B cell (primary cell): Measurements from ENCODE around the gene ADRA2A. TPM values are rescaled to one million over a fixed set of nuclear protein-coding genes. Genes with fewer than 3 reads are reported as not detected.

Experiments
- ATAC-seq: fragments of 200-7000 bp; cut with Tn5 transposase; one replicate; pipeline ENCODE4 v1.10.0; 2021; ENCODE audit warnings: low read depth, mild to moderate bottlenecking, moderate number of reproducible peaks, moderate library complexity
- CTCF ChIA-PET: fragments of 350-600 bp; sonication (Branson Sonifier 250); formaldehyde crosslinking; loops from one replicate; lab custom pipeline; 2021; ENCODE audit warnings: antibody characterized with exemption, inconsistent platforms; lab: Charles Lee
- POLR2A ChIA-PET: fragments of 350-600 bp; sonication (Branson Sonifier 250); formaldehyde crosslinking; loops from one replicate; lab custom pipeline; 2021; ENCODE audit warnings: antibody characterized with exemption; lab: Charles Lee
- DNase-seq: peaks from one replicate; pipeline ENCODE4 v3.0.0; 2013
- H2AFZ ChIP-seq: 2 replicates; pipeline ENCODE4 v1.6.1; 2012; ENCODE audit warnings: mild to moderate bottlenecking, low read depth, low read length; ENCODE audit not compliant: insufficient read depth, poor library complexity, severe bottlenecking
- H3K27ac ChIP-seq, 2 donors: 1 replicate in 1 of 2; 2 replicates in 1 of 2; pipeline ENCODE4 v1.5.1; 2012 to 2013; ENCODE audit warnings: low read length in 2 of 2, mild to moderate bottlenecking in 2 of 2, moderate library complexity in 1 of 2
- H3K27me3 ChIP-seq, 4 experiments: fragments of 200-600 bp in 1 of 4; sonication (generic) in 1 of 4; replicated peaks in 1 of 4; 1 replicate in 2 of 4; 2 replicates in 2 of 4; pipeline versions ENCODE4 v1.6.1 to v1.7.0; 2013 to 2016; ENCODE audit warnings: low read length in 3 of 4, mild to moderate bottlenecking in 2 of 4, mixed read lengths in 1 of 4, moderate library complexity in 1 of 4; ENCODE audit not compliant: insufficient read depth in 4 of 4, control insufficient read depth in 3 of 4; ENCODE audit errors: control extremely low read depth in 1 of 4
- H3K36me3 ChIP-seq, 2 experiments: replicated peaks in 1 of 2; 1 replicate in 1 of 2; 2 replicates in 1 of 2; pipeline versions ENCODE4 v1.6.1 to v1.7.1; 2013; ENCODE audit warnings: low read length in 1 of 2; ENCODE audit not compliant: insufficient read depth in 2 of 2, control insufficient read depth in 1 of 2; ENCODE audit errors: control extremely low read depth in 1 of 2, extremely low read depth in 1 of 2
- H3K4me1 ChIP-seq, 2 donors: fragments of 200-600 bp in 1 of 2; sonication (generic) in 1 of 2; 1 replicate in 1 of 2; 2 replicates in 1 of 2; pipeline versions ENCODE4 v1.5.1 to v1.6.1; 2013 to 2017; ENCODE audit warnings: low read length in 2 of 2; ENCODE audit not compliant: control insufficient read depth in 2 of 2, insufficient read depth in 2 of 2
- H3K4me2 ChIP-seq: replicated peaks from 2 replicates; pipeline ENCODE3; 2012; ENCODE audit warnings: mild to moderate bottlenecking, low read depth, low read length; ENCODE audit not compliant: poor library complexity, severe bottlenecking
- H3K4me3 ChIP-seq, 5 experiments: fragments of 200-600 bp in 1 of 5; sonication (generic) in 1 of 5; 1 replicate in 3 of 5; 2 replicates in 2 of 5; pipeline versions ENCODE4 v1.5.1 to v1.7.0; 2011 to 2016; ENCODE audit warnings: low read length in 4 of 5, mild to moderate bottlenecking in 4 of 5, low read depth in 2 of 5, control low read depth in 1 of 5, moderate library complexity in 1 of 5; ENCODE audit not compliant: insufficient read depth in 1 of 5; ENCODE audit errors: control extremely low read depth in 1 of 5, extremely low read depth in 1 of 5
- H3K79me2 ChIP-seq: fragments of 200-600 bp; sonication (generic); one replicate; pipeline ENCODE4 v1.6.0; 2016; ENCODE audit warnings: low read length; ENCODE audit not compliant: control insufficient read depth, insufficient read depth
- H3K9ac ChIP-seq: fragments of 200-600 bp; sonication (generic); 2 replicates; pipeline ENCODE4 v1.6.1; 2017; ENCODE audit warnings: mild to moderate bottlenecking, low read length, moderate library complexity
- H3K9me3 ChIP-seq, 3 donors: one replicate each; pipeline versions ENCODE4 v1.6.1 to v1.7.1; 2013; ENCODE audit warnings: low read length in 2 of 3; ENCODE audit not compliant: control insufficient read depth in 2 of 3, insufficient read depth in 1 of 3; ENCODE audit errors: control extremely low read depth in 1 of 3
- H4K20me1 ChIP-seq: 2 replicates; pipeline ENCODE4 v1.6.0; 2012; ENCODE audit warnings: mild to moderate bottlenecking, low read length; ENCODE audit not compliant: insufficient read depth, control insufficient read depth, poor library complexity, severe bottlenecking
- H3K27ac Mint-ChIP-seq: one replicate; pipeline ENCODE4 v1.8.0; 2021; ENCODE audit warnings: mixed read lengths
- H3K27me3 Mint-ChIP-seq: one replicate; pipeline ENCODE4 v1.8.0; 2021; ENCODE audit warnings: mixed read lengths
- H3K4me1 Mint-ChIP-seq: one replicate; pipeline ENCODE4 v1.8.0; 2021; ENCODE audit warnings: mixed read lengths
- H3K4me3 Mint-ChIP-seq: one replicate; pipeline ENCODE4 v1.8.0; 2021; ENCODE audit warnings: mixed read lengths
- H3K9me3 Mint-ChIP-seq: one replicate; pipeline ENCODE4 v1.8.0; 2022; ENCODE audit warnings: mixed read lengths; ENCODE audit not compliant: insufficient read depth
- EZH2 ChIP-seq: IDR thresholded peaks from 2 replicates; pipeline ENCODE4 v1.6.1; 2012; ENCODE audit warnings: borderline replicate concordance, low read depth, mild to moderate bottlenecking, moderate library complexity, low read length; ENCODE audit not compliant: insufficient read depth, poor library complexity, severe bottlenecking
- WGBS: methylation state at CpG from one replicate; pipeline ENCODE4 v1.1.5; 2013; ENCODE audit warnings: missing lambda C conversion rate; ENCODE audit not compliant: insufficient coverage; 5-methylcytosine and 5-hydroxymethylcytosine counted together
- intact Hi-C: fragments of 100-400 bp; cut with micrococcal nuclease; formaldehyde crosslinking; loops from one replicate; pipeline ENCODE4 v1.10.0; 2022
- polyA minus RNA-seq: library from RNA; depleted of rRNA, polyadenylated mRNA; stranded (reverse); fragments of >200 nt; gene quantifications from 2 replicates; pipeline ENCODE4 v1.2.3, GENCODE V29; 2012
- polyA plus RNA-seq: library from polyadenylated mRNA; depleted of rRNA; stranded (reverse); fragments of >200 nt; gene quantifications from 2 replicates; pipeline ENCODE4 v1.2.3, GENCODE V29; 2012
- total RNA-seq, 2 donors: library from RNA; stranded (reverse); fragments of 120-200 nt in 1 of 2; gene quantifications; 1 replicate in 1 of 2; 2 replicates in 1 of 2; pipeline versions ENCODE4 v1.2.3 to v1.2.4, GENCODE V29; 2013 to 2022
- TF ChIP-seq, protein P1 (sequence below): fragments of 200-600 bp; IDR thresholded peaks from one replicate; pipeline ENCODE4 v1.8.0; 2022; ENCODE audit warnings: antibody characterized with exemption, mild to moderate bottlenecking

Gene ADRA2A
- total RNA-seq (not detected in 2 replicates), polyA plus RNA-seq (0.01 and 0.03 TPM in 2 replicates), polyA minus RNA-seq (0.07 TPM in 1 of 2 replicates, not detected in the other)
- 0.16 TPM for total RNA-seq (2013)

DNA sequence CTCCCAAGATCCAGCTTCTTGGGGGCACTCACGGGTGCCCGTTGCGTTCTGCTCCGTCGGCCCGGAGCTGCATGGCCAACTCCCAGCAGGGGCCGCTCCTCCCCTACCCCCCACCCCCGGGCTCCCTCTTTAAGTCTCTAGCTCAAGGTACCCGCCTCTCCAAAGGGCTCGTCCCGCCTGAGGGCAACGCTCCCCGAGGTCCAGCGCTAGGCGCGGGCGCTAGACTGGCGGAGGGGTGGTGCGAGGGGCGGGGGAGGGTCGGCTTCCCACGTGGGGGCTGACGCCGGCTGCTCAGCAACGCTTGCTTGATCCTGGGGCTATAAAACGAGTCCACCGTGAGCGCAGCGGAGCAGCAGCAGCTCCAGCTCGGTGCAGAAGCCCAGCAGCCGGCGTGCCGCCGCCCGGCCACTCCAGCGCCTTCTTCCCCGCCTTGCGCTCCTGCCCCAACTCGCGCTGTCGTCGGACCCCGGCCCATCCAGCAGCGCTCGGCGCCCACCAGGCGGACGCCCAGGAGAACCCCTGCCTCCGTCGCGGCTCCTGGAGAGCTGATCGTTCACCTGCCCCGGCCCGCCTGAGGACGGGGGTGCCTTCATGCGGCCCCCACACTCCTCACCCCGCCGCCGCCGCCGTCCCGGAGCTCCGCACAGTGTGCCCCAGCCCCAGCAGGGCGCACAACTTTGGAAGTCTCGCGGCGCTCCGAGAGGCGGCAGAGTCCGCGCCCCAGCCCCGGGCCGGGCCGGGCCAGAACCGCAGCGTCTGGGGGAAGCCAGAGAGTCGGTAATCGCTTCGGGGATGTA is at the start of gene ADRA2A:
ADRA2A (plus strand) TSS at position 348 of the 797 bp plus-strand sequence. CDS start 968 bp downstream, outside the sequence.
- no peaks in the 10 kb centered on the region for H4K20me1 ChIP-seq
- DNase-seq (peak; percentile 49), ATAC-seq (peak; percentile 31)
- peaks cover 0 to 22% (median 2%) of the 10 kb centered on the region in 3 donors for H3K9me3 ChIP-seq
- no peaks in the 10 kb centered on the region for H3K79me2 ChIP-seq
- Mint-ChIP-seq H3K4me1 (peaks cover 18% of the 10 kb centered on the region), H3K27me3 (peaks cover 70% of the 10 kb centered on the region), H3K9me3 (no peaks in the 10 kb centered on the region), H3K27ac (no peak within 1 kb of the TSS), H3K4me3 (peak within 1 kb of the TSS; percentile 85)
- 2% methylated on average over 75 of the region's 79 CpGs for WGBS
- H3K4me3 ChIP-seq = peak within 1 kb of the TSS in 4 of 5 experiments; percentile 7 to 66 (median 46)
- intact Hi-C loops = no loop called here
- H3K4me1 ChIP-seq = peaks cover 24 to 33% of the 10 kb centered on the region in 2 donors
- ChIA-PET CTCF (interaction anchor here (1.1 kb wide), 2 partner anchors 8 to 331 kb away, joined by 3 read pairs; no protein-coding TSS in a partner anchor), POLR2A (no interaction called here)
- H3K36me3 ChIP-seq = no peaks in the 10 kb centered on the region
- peak within 1 kb of the TSS; percentile 90 for H3K4me2 ChIP-seq
- peaks cover 0 to 63% (median 39%) of the 10 kb centered on the region in 4 experiments for H3K27me3 ChIP-seq
- peak within 1 kb of the TSS; percentile 57 for H3K9ac ChIP-seq
- H2AFZ ChIP-seq = peak within 1 kb of the TSS; percentile 69
- H3K27ac ChIP-seq = no peak within 1 kb of the TSS
- TF ChIP-seq, protein P1, sequence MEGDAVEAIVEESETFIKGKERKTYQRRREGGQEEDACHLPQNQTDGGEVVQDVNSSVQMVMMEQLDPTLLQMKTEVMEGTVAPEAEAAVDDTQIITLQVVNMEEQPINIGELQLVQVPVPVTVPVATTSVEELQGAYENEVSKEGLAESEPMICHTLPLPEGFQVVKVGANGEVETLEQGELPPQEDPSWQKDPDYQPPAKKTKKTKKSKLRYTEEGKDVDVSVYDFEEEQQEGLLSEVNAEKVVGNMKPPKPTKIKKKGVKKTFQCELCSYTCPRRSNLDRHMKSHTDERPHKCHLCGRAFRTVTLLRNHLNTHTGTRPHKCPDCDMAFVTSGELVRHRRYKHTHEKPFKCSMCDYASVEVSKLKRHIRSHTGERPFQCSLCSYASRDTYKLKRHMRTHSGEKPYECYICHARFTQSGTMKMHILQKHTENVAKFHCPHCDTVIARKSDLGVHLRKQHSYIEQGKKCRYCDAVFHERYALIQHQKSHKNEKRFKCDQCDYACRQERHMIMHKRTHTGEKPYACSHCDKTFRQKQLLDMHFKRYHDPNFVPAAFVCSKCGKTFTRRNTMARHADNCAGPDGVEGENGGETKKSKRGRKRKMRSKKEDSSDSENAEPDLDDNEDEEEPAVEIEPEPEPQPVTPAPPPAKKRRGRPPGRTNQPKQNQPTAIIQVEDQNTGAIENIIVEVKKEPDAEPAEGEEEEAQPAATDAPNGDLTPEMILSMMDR = no peak
- no peak for TF ChIP-seq EZH2
